Stimulated activated CD4-positive, alpha-beta T cell treated with anti-CD3 and anti-CD28 coated beads, Interleukin-15, amount 100 ng/mL, for 24 hours (primary cell): Measurements from ENCODE around the gene DIS3L2.
"Not testable (repeated sequence)": the region's sequence is repeated elsewhere in the genome, so short reads cannot be mapped to it uniquely, and the experiment has no call there.

ENCODE experiments used
- DNase-seq: peaks from one replicate; pipeline ENCODE4 v3.0.0-alpha.2; 2020

The DIS3L2 gene

DNA sequence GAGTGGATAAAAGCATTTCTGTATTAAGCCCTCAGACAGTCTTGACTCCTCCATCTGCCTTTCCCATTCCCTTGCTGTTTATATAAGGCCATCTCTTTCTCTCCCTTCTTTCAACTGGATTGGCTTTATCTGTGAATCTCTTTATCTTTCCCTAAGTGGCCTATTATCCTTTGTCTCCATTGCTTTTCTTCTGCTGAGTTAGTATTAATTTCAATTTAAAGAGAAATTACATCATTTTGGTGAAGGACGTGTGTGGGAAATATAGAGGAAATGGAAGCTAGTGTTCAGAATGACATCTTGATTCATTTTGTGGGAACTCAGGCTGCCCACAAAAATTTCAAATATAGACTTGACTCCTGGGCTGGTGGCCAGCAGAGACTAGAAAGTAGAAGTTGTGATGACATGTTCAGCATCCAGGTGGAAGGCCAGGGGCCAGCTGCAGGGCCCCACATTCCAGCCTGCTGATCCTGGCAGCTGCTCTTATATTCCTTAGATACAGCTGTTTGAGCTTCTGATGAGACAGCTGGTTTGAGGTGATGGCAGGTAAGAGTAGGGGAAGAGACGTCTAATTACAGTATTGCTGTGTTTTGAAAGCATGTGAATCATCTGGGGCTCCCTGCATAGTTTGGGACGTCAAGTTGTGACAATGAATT is 52.3 kb downstream of the DIS3L2 start:
- no peak for DNase-seq

DNA sequence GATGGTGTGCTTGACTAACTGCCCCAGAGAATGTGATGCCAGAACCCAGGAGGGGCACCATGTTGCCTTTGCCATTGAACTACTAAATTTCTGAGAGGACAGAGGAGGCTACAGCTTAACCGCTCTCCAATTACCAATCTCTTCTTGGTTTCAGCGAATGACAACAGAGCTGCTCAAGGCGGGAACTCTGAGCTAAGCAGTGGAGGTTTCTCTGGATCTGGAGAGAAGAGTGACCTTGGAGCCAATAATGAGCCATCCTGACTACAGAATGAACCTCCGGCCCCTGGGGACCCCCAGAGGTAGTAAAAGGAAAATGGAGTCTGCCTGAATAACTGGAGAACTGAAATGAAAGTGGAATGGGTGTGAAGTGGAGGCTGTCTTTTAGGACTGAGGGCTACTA is 53.2 kb downstream of the DIS3L2 start:
- DNase-seq: no peak

DNA sequence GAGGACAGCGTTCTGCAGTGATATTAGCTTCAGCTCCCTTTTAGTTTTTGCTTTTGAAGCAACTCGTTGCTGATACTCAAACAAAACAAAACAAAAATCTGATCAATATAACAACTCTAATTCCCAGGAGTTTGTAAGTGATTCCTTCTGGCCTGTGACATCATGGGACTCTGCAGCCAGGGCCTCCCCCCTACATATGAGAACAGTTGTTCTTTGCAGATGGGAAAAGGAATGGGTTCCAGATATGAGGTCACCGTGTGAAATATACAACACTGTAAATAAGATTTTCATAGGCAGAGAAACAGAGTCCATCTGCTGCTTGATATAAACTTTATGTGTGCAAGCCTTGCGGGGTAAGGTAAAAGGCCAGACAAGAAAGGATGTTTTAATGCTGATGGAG is 56.7 kb downstream of the DIS3L2 start:
- no peak for DNase-seq

DNA sequence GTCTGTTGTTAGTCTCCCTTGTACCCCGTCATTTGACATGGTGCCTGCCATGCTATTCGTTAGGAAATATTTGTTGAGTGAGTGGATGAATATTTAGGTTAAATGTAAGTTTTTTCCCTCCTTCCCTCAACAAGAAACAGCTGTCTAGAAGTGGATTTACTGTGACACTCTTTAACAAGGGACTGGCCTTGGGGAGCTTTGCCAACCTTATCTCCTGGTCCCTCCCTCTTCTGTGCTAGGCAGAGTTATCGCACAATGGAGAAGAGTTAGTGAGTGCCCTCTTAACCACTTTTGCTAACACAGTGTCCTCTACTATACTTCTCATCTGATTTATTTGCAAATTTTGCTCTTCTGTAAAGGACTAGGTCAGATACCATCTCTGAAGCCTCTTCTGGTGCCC is 61.2 kb downstream of the DIS3L2 start:
- no peak for DNase-seq

DNA sequence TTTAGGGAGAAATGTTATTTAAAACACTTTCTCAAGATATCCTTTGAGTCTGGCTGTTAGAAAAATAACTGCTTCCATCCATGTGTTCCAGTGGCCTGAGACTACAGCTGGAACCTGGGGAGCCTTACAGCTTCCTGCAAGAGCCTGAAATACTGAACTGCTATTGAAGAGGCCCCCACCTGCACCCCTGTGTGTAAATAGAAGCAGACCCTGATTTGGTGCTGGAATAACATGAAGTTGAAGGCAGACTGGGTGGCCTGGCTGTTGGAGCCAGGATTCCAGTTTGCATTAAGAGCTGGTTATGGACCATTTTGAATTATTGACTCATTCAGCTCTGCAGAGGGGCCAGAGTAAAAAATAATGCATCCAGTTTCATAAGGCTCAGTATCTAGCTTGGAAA is 61.9 kb downstream of the DIS3L2 start:
- no peak for DNase-seq

DNA sequence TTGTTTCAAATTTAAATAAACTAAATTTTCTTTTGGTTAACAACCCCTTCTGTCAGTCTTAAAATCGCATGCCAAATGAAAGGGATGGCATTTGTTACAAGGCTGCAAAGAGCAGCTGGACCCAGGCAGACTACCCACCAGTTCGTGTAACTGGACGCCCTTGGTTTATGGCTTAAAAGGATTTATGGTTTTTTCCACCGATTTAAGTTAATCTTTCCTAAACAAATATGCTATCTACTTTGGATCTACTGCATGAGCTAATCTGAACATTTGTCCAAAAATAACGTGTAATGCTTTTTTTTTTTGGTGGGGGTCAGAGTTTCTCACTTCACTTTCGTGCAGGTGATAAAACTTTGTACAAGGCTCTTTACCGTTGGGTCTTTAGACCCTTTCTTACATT is 62.9 kb downstream of the DIS3L2 start:
- no peak for DNase-seq

DNA sequence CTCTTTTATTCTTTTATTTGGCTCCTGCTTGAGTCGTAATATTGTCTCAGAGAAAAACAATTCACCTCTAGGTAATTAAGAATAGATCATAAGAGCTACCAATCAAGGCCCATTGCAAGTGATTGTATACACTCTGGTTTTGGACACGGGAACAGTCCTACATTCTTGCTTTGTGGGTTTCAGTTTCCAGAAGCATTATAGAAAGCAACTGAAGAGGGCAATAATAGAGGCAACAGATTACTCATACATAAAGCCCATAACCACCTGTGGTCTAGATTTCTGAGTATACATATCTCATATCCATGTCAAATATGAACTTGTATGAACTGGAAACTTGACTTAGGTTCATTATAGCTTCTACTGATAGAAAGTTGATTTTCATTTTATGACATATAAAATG is 65.4 kb downstream of the DIS3L2 start:
- DNase-seq: no peak

DNA sequence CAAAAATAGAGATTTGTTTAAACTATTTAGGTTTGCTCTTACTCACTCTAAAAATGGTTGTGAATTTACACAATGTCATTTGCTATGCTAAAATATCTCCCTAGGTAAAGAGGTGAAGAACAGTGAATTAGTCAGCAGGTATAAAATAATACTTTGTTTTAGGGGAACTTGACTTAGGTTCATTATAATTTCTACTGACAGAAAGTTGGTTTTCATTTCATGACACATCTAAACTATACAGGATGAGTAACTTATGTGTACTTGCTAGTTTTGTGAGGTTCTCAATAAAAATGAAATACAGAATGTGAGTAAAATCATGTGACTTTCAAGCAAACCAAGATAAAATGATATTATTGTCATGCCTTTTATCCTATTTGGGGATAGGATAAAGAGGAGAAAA is 66.0 kb downstream of the DIS3L2 start:
- DNase-seq: no peak

DNA sequence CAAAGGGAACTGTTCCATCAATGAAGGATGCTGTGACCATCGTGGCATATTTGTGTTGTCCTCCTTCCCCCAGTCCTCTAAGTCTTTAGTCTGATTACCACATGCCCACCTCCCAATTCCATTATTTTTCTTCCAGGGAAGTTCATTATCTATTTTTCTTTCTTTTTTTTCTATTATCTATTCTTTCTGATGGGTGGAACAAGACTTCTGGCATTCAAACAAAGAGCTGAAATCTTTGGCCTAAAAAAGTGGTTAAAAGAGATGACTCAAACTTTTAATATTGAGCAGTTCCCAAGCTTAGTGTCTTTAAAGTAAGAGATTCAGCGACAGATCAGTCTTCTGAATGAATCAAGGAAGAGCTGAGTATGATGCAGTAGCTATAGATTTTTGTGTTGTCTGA is 66.6 kb downstream of the DIS3L2 start:
- no peak for DNase-seq

DNA sequence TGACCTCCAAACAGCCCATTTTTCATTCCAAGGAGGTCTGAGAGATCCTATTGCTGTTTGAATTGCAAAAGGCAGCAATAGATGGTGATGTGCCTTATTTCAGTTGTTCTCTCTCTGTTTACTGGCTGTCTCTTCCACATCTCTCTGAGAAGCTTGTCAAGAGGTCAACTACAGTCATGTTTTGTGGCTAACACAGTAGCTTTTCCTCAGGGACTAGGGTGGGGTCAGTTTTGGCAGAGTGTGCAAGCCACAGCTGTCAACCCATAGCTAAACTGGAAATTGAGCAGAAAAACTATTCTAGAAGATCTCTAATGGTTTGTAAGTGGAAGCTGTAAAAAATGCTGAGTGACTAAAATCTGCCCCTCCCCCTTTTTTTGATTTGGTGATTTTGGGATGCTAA is 67.1 kb downstream of the DIS3L2 start:
- DNase-seq: no peak

DNA sequence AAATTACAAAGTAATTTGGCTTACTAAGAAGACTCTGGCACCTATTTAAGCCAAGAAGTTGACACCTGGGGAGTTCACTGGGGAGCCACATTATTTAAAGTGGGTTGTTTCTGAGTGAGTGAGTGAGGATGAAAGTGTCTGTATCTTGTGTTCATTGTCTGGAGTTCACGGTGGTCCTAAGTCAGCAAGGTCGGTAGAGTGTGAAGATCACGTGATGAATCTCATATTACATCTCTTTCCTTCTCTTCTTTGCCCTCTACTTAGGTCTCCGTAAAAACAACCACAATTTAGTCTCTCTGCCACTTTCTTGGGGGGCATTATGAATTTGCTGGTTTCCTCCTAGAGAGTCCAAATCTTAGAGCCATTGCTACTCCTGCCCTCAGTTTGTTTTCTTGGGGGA is 67.8 kb downstream of the DIS3L2 start:
- DNase-seq: no peak

DNA sequence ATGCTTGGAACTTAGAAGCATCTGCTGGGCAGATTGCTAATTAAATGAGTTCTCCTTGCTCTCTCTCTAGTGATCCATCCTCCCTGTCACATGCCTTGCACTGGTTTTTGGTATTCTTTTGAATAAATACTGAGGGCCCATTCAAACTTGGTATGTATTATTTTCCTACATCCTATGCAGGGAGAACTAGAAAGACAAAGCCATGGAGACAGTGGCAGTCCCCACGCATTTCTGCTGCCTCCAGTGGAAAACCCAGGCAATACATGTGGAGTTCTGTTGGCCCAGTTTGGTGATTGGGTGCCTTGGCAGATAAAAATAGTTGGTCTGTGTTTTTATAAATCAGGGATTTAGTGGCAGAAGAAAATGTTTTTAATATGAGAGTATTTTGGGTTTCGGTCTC is 68.7 kb downstream of the DIS3L2 start:
- DNase-seq: no peak

DNA sequence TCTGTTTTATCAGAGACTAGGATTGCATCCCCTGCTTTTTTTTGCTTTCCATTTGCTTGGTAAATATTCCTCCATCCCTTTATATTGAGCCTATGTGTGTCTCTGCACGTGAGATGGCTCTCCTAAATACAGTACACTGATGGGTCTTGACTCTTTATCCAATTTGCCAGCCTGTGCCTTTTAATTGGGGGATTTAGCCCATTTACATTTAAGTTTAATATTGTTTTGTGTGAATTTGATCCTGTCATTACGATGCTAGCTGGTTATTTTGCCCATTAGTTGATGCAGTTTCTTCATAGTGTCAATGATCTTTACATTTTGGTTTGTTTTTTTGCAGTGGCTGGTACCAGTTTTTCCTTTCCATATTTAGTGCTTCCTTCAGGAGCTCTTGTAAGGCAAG is 73.8 kb downstream of the DIS3L2 start:
- DNase-seq: not testable (repeated sequence)

DNA sequence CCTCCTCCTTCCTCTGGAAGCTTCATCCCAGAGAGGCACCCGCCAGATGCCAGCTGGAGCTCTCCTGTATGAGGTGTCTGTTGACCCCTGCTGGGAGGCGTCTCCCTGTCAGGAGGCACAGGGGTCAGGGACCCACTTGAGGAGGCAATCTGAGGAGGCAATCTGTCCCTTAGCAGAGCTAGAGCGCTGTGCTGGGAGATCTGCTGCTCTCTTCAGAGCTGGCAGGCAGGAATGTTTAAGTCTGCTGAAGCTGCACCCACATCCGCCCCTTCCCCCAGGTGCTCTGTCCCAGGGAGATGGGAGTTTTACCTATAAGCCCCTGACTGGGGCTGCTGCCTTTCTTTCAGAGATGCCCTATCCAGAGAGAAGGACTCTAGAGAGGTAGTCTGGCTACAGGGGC is 75.4 kb downstream of the DIS3L2 start:
- DNase-seq: not testable (repeated sequence)

DNA sequence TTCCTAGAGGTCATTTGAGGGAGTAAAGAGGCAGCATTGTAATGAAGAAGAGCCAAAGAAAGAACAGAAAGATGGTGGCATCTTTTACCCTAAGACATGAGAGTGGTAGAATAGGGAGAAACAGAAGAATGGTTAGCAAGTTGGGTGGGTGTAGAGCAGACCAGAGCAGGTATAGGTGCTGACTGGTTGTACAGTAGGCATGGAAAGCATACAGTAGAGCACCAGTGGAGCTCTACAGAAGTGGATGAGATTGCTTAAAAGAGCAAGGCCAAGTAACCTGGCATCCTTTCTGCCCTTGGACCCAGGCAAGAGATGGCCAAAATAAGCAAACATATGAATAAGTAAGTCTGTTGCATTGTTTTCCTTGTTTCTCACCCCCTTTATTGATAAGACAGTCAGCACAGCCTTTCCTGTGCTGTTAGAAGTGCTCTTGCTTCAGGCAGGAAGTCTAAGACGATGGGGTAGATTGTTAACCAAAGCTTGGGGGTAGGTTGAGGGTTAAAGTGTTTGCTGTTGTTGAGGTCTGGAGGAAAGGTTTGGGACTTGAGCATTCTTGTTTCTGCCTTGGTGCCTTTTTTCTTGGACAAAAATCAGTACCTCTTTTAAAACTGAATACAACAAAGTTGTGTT is 76.9 kb downstream of the DIS3L2 start:
- no peak for DNase-seq

DNA sequence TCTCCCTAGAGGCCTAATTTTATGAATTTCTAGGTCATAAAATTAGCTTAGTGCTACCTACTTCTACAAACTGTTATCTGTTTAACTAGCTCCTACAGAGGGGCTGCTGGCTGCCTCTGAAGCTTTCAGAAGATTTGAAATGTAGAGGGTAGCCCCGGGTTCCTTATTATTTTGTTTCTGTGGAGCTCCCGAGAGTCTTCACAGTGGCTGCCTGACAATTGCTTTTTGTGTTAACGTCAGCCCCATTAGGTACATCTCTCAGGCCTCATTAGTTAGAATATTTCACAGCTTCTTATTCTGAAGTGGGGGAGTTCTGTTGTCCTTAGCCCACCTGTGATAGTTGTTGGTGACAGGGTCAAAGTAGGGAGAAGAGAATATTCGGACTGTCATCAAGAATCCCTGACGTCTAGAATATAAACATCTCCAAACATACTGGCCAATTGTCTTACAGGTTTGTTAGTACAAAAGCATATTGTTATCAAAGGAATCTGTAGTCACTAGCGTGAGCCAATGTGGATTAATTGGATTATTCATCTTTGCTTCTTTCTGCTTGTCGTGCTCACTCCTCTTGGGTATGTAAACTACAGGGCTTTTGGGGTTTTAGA is 77.5 kb downstream of the DIS3L2 start:
- no peak for DNase-seq

DNA sequence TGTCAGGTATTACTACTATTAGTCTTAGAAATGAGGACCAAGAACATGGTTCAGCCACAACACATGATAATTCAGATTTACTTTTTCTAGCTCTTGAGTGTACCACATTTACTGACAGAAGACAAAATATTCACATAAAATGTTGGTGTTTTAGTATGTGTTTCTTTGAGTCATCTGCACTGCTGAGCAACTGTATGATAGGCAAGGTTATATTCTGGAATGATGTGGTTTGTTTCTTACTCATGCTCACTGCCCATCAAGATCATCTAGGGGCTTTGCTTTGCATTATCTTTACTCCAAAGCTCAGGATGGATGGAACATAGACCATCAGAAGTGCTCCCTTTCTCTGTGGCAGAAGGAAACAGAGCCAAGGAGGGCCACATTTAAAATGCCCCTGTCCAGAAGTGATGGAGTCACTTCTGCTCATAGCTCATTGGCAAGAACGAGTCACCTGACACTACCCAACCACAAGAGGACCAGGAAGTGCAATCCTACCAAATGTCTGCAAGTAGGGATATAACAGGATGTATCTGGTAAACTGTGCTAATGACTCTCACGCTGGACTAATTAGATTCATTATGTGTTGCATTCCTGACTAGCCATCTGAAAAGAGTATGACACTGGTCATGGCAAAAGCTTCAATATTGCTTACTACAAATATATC is 81.5 kb downstream of the DIS3L2 start:
- DNase-seq: peak; percentile 7

DNA sequence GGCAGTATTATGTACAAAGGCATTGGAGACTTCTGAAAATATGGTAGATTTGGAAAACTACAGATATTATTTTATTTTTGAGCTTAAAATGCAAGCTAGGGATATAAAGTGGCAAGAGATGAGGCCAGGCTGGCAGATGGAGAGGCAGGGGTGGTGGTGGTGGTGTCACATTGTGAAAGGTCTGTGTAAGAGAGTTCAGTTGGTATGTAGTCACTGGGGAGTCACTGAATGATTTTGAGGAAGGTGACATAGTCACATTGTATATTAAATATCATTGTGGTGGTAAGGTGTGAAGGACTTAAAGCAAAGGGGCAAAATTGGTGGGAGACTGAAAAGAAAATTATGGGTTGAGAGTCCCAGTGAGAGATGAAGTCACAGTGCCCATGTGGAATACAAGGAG is 82.5 kb downstream of the DIS3L2 start:
- DNase-seq: no peak

DNA sequence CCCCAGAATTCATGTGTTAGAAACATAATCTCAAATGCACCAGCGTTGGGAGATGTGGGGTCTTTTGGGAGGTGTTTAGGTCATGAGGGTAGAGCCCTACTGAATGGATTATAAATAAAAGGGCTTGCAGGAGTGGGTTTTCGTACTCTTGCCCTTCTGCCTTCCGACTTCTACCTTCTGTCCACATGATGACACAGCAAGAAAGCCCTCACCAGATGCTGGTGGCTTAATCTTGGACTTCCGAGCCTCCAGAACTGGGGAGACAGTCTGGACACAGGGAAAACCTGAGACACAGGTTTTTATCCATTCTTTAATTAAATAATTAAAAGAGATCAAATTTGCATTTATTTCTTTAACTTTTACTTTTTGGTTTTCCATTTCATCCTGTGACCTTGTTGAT is 87.8 kb downstream of the DIS3L2 start:
- no peak for DNase-seq

DNA sequence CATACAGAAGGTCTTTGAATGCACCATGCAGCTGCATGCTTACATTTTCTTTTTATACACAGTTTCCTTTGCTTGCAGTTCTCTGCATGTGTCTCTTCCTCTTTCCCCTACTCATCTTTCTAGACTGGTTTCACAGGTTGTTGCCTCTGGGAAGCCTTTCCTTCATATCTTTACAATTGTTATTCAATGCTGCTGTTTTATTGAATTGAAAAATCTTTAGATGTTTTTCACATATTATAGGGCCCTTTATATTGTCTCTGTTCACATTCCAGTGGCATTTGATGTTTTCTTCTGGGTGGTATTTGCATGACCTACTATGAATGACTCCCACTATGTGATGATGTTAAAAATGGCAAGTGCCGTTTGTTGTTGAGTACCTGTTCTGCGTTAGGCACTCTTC is 91.1 kb downstream of the DIS3L2 start:
- no peak for DNase-seq

DNA sequence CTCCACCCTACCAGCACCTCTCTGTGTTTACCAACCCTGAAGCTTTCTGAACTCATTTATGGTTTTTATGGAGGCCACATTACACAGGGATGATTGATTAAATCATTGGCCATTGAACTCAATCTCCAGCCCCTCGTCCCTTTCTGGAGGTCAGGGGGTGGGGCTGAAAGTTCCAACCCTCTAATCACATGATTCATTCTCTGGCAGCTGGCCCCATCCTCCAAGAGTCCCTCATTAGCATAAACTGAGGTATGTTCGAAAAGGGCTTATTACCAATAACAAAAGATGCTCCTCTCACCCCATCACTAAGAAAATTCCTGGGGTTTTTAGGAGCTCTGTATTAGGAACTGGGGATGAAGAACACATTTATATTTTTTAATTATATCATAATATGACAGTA is 92.3 kb downstream of the DIS3L2 start:
- DNase-seq: peak; percentile 11

DNA sequence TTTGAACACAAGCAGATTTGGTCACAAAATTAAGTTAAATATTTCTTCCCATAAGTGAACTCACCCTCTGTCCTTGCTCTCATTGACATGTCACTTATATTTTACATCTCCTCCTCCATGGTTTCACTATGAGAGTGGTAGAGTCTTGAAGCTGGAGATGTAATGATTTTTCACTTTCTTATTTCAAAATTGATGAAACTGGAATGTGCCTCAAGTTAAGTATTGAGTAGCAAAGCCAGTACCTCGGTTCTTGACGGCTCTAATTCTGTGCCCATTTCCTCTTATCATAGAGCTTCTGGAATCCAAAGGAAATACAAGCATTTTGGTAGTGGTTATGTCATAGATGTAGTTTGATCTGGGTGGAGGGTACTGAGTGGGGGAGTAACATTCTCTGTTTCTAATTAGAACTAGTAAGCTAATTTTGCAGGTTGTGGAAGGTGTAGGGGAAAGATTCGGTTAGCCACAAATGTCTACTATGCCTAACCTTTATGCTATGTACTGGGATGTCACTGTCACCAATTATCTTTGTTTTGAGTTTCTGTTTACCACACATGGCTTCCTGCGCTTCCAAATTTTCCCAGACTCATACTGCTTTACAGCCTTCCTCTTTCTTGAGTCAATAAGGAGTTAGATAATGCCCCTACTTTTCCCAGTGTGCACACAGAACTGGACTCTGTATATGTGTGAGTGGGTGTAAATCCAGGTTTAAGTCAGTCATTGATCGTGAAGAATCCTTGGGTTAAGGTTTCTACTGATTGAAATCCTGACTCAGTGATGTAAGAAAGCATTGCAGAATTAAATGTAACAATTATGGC is 96.8 kb downstream of the DIS3L2 start:
- peak; percentile 8 for DNase-seq

DNA sequence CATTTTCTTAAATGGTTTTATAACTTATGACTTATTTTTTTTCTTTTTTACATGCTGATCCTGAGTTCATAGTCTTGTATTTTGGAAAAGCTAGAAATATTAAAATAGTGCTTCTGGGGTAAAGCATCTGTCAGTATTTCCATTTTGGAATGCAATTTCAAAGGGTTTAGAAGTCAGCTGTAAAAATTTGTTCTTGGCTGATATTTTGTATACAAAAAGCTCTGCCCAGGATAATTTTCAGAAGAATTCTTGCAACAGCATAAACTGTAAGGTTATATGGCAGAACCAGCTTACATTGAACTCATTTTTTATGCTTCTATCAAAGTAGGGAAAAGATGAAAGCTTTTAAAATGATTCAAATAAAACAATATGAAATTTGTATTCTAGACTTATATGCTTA is 97.4 kb downstream of the DIS3L2 start:
- DNase-seq: no peak
